ENCODE results near the gene SLC22A13. TPM values are rescaled to one million over a fixed set of nuclear protein-coding genes. Genes with fewer than 3 reads are reported as not detected.

The SLC22A13 gene
- total and polyA plus RNA-seq, 10 of the 15 experiments (the other 5 are each of a cell fraction or from before 2014, with no cell fraction given), result 0.03 to 0.19 (median 0.11) TPM; not detected in 5

- TF ChIP-seq ZBTB11 (CRISPR knock-in tag; IDR thresholded peaks at IDR 0.05) (no peak), E4F1 (IDR thresholded peaks at IDR 0.05; ENCODE audit: borderline replicate concordance, partially characterized antibody) (no peak), ASH2L (IDR thresholded peaks at IDR 0.05; ENCODE audit: borderline replicate concordance, low read depth) (no peak), RUNX3 (IDR thresholded peaks at IDR 0.05; ENCODE audit: low read length) (no peak), ZBTB33 (IDR thresholded peaks at IDR 0.05) (no peak)
Measured at GRCh38 chr3:38267662-38268061, 2.0 kb downstream of the SLC22A13 start (continued).
